Neural progenitor cell (in vitro differentiated cells): ENCODE measurements around the gene H6PD. TPM values are rescaled to one million over a fixed set of nuclear protein-coding genes. Genes with fewer than 3 reads are reported as not detected.

ENCODE experiments used
- DNase-seq: peaks from one replicate; pipeline ENCODE4 v3.0.0-alpha.2; 2016; ENCODE audit warnings: low spot score
- H2AFZ ChIP-seq: fragments of 200-600 bp; sonication (generic); replicated peaks from 2 replicates; pipeline ENCODE4 v1.6.1; 2016; ENCODE audit warnings: antibody characterized with exemption
- H3F3A ChIP-seq: fragments of 200-600 bp; sonication (generic); 2 replicates; pipeline ENCODE4 v1.6.1; 2016; ENCODE audit warnings: antibody characterized with exemption, low read depth
- H3K27ac ChIP-seq: fragments of 200-600 bp; sonication (generic); 2 replicates; pipeline ENCODE4 v1.5.1; 2016; ENCODE audit warnings: mild to moderate bottlenecking
- H3K27me3 ChIP-seq: fragments of 200-600 bp; sonication (generic); 2 replicates; pipeline ENCODE4 v1.6.1; 2016; ENCODE audit warnings: mild to moderate bottlenecking, moderate library complexity
- H3K36me3 ChIP-seq: fragments of 200-600 bp; sonication (generic); 2 replicates; pipeline ENCODE4 v1.5.1; 2016
- H3K4me1 ChIP-seq: fragments of 200-600 bp; sonication (generic); 2 replicates; pipeline ENCODE4 v1.6.1; 2016; ENCODE audit warnings: mixed run types
- H3K4me2 ChIP-seq: fragments of 200-600 bp; sonication (generic); 2 replicates; pipeline ENCODE4 v1.6.1; 2016
- H3K4me3 ChIP-seq: fragments of 200-600 bp; sonication (generic); 2 replicates; pipeline ENCODE4 v1.5.1; 2016
- H3K79me2 ChIP-seq: fragments of 200-600 bp; sonication (generic); 2 replicates; pipeline ENCODE4 v1.6.1; 2016; ENCODE audit warnings: low read depth
- H3K9ac ChIP-seq: fragments of 200-600 bp; sonication (generic); 2 replicates; pipeline ENCODE4 v1.6.1; 2016
- H3K9me3 ChIP-seq: fragments of 200-600 bp; sonication (generic); 2 replicates; pipeline ENCODE4 v1.5.1; 2016; ENCODE audit warnings: low read depth
- H4K20me1 ChIP-seq: fragments of 200-600 bp; sonication (generic); 2 replicates; pipeline ENCODE4 v1.6.1; 2016; ENCODE audit warnings: low read depth
- H3K27ac Mint-ChIP-seq: 3 replicates; pipeline ENCODE4 v1.8.0; 2021; ENCODE audit warnings: mixed read lengths
- H3K27me3 Mint-ChIP-seq: 2 replicates; pipeline ENCODE4 v1.8.0; 2022; ENCODE audit warnings: low read depth, mild to moderate bottlenecking, inconsistent platforms, moderate library complexity, mixed read lengths; ENCODE audit not compliant: insufficient read depth
- H3K36me3 Mint-ChIP-seq: 3 replicates; pipeline ENCODE4 v1.8.0; 2021; ENCODE audit warnings: mixed read lengths
- H3K4me1 Mint-ChIP-seq: 3 replicates; pipeline ENCODE4 v1.8.0; 2021; ENCODE audit warnings: mixed read lengths
- H3K4me3 Mint-ChIP-seq: 3 replicates; pipeline ENCODE4 v1.8.0; 2021; ENCODE audit warnings: mild to moderate bottlenecking, moderate library complexity, mixed read lengths
- H3K9me3 Mint-ChIP-seq: 3 replicates; pipeline ENCODE4 v1.8.0; 2020; ENCODE audit warnings: mixed read lengths
- EZH2 ChIP-seq: fragments of 200-600 bp; sonication (generic); IDR thresholded peaks from 2 replicates; pipeline ENCODE4 v1.6.1; 2017; ENCODE audit warnings: antibody characterized with exemption, mild to moderate bottlenecking, moderate library complexity
- EZH2phosphoT487 ChIP-seq: fragments of 200-600 bp; sonication (generic); IDR thresholded peaks from 2 replicates; pipeline ENCODE4 v1.6.1; 2017; ENCODE audit warnings: antibody characterized with exemption
- total RNA-seq: library from RNA; depleted of rRNA; stranded (reverse); fragments of >200 nt; gene quantifications from 2 replicates; pipeline ENCODE4 v1.2.3, GENCODE V29; 2015; ENCODE audit warnings: low replicate concordance
- TF ChIP-seq, protein P1 (sequence below): fragments of 200-600 bp; sonication (generic); IDR thresholded peaks from 2 replicates; pipeline ENCODE4 v1.5.1; 2017; ENCODE audit warnings: antibody characterized with exemption, mild to moderate bottlenecking

The H6PD gene
- total RNA-seq, 1 donor from 2014 or later = 6.0 TPM

DNA sequence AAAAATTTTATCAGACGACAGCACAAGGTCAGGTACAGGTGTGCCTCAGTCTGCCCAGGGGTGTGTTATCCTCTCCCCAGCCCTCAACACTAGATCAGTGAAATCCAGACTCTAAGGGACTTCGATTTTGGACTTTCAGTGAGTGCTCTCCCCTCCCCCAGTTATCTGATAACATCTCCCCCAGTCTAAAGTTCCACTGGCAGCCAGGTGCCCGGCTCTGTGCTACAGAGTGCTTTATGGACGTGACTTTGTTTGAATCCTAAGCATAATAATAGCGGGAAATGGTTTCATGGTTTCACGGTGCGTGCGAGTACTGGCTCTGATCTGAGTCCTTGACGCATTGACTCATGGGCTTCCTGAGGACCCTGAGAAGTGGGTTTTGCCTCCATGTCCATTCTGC lies 61.3 kb downstream of the H6PD start:
- Mint-ChIP-seq H3K27ac (no peak overlapping the region), H3K4me3 (no peak overlapping the region), H3K4me1 (peaks cover 14% of the 10 kb centered on the region), H3K27me3 (peaks cover 14% of the 10 kb centered on the region), H3K36me3 (no peaks in the 10 kb centered on the region), H3K9me3 (no peaks in the 10 kb centered on the region)
- Histone ChIP-seq H3K4me2 (no peak overlapping the region), H3K27me3 (peaks cover 28% of the 10 kb centered on the region), H3K27ac (no peak overlapping the region), H4K20me1 (peaks cover 5% of the 10 kb centered on the region), H3K9ac (no peak overlapping the region), H3K79me2 (no peaks in the 10 kb centered on the region), H3K9me3 (no peaks in the 10 kb centered on the region), H3K4me3 (no peak overlapping the region), H3K36me3 (no peaks in the 10 kb centered on the region), H3F3A (peaks cover 14% of the 10 kb centered on the region), H2AFZ (no peak overlapping the region), H3K4me1 (peaks cover 4% of the 10 kb centered on the region)
- DNase-seq = no peak
- TF ChIP-seq EZH2phosphoT487 (no peak), EZH2 (no peak)
- TF ChIP-seq, protein P1, sequence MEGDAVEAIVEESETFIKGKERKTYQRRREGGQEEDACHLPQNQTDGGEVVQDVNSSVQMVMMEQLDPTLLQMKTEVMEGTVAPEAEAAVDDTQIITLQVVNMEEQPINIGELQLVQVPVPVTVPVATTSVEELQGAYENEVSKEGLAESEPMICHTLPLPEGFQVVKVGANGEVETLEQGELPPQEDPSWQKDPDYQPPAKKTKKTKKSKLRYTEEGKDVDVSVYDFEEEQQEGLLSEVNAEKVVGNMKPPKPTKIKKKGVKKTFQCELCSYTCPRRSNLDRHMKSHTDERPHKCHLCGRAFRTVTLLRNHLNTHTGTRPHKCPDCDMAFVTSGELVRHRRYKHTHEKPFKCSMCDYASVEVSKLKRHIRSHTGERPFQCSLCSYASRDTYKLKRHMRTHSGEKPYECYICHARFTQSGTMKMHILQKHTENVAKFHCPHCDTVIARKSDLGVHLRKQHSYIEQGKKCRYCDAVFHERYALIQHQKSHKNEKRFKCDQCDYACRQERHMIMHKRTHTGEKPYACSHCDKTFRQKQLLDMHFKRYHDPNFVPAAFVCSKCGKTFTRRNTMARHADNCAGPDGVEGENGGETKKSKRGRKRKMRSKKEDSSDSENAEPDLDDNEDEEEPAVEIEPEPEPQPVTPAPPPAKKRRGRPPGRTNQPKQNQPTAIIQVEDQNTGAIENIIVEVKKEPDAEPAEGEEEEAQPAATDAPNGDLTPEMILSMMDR = no peak

GRCh38 chr1:9296850-9297249 lies 62.3 kb downstream of the H6PD start:
- H3K4me3 Mint-ChIP-seq = no peak overlapping the region
- peaks cover 10% of the 10 kb centered on the region for H3K27me3 Mint-ChIP-seq
- H3K4me1 Mint-ChIP-seq = peaks cover 11% of the 10 kb centered on the region
- no peak for TF ChIP-seq EZH2phosphoT487
- TF ChIP-seq, protein P1 = no peak
- TF ChIP-seq EZH2 = no peak
- Histone ChIP-seq H3K27me3 (peaks cover 22% of the 10 kb centered on the region), H3K9me3 (no peaks in the 10 kb centered on the region), H3K79me2 (no peaks in the 10 kb centered on the region), H3K9ac (no peak overlapping the region), H3K4me3 (no peak overlapping the region), H3K27ac (no peak overlapping the region), H4K20me1 (peaks cover 5% of the 10 kb centered on the region), H3K36me3 (no peaks in the 10 kb centered on the region), H2AFZ (no peak overlapping the region), H3K4me2 (no peak overlapping the region), H3F3A (peaks cover 12% of the 10 kb centered on the region), H3K4me1 (peaks cover 4% of the 10 kb centered on the region)
- no peaks in the 10 kb centered on the region for H3K36me3 Mint-ChIP-seq
- no peak overlapping the region for H3K27ac Mint-ChIP-seq
- no peaks in the 10 kb centered on the region for H3K9me3 Mint-ChIP-seq
- no peak for DNase-seq

DNA sequence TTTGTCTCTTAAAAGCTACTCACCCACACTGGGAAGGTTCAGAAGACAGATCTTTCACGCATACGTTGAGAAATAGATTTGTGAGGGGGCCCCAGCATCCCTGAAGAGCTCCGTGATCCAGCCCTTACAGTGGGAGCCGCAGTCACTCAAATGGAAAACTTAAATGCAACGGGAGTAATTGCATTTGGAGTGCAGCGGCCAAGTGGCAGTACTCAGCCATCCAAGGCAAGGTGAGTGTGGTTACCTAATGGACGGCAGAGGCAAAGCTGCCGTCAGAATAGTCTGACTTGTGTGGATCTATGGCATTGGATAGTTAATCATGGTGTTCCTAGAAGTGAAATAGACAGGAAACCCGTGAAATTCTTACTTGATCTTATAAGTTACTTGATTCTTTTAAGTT lies 63.3 kb downstream of the H6PD start:
- H3K9me3 ChIP-seq = no peaks in the 10 kb centered on the region
- no peaks in the 10 kb centered on the region for H3K36me3 ChIP-seq
- H3K9ac ChIP-seq = no peak overlapping the region
- no peak overlapping the region for H2AFZ ChIP-seq
- H3K27ac Mint-ChIP-seq = no peak overlapping the region
- H3K27me3 ChIP-seq = peaks cover 15% of the 10 kb centered on the region
- no peaks in the 10 kb centered on the region for H3K79me2 ChIP-seq
- TF ChIP-seq EZH2phosphoT487 (no peak), EZH2 (no peak)
- TF ChIP-seq, protein P1 = no peak
- no peak overlapping the region for H3K27ac ChIP-seq
- no peaks in the 10 kb centered on the region for H3K4me1 ChIP-seq
- peaks cover 6% of the 10 kb centered on the region for H3F3A ChIP-seq
- H3K9me3 Mint-ChIP-seq = no peaks in the 10 kb centered on the region
- DNase-seq = no peak
- H3K4me3 Mint-ChIP-seq = no peak overlapping the region
- no peaks in the 10 kb centered on the region for H3K36me3 Mint-ChIP-seq
- no peak overlapping the region for H3K4me3 ChIP-seq
- peaks cover 9% of the 10 kb centered on the region for H3K4me1 Mint-ChIP-seq
- peaks cover 6% of the 10 kb centered on the region for H3K27me3 Mint-ChIP-seq
- peaks cover 5% of the 10 kb centered on the region for H4K20me1 ChIP-seq
- H3K4me2 ChIP-seq = no peak overlapping the region
